Measurements from ENCODE around the gene MNDA. TPM values are rescaled to one million over a fixed set of nuclear protein-coding genes. Genes with fewer than 3 reads are reported as not detected.

The MNDA gene
- total RNA-seq, 1 experiment from 2014 or later = not detected

DNA sequence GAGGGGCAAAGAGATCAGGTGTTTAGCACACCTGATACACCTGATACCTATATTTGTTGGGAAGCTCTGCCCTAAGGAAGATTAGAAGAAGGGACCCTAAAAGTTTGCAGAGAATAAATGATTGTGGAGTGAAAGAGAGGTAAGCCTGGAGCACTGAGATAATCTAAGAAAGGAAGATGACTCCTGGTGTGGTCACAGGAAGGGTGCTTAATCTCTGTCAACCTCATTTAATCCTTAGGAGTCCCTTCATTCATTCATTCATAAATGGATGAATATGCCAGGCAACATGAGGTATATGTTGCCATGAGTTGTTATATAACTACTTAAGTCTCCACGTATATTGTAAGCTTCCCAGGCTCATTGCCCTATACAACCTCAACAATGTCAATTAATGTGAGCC, 16.2 kb upstream of the MNDA start:
- Histone ChIP-seq H3K36me3 (ENCODE audit: low read depth, low read length) (no peaks in the 10 kb centered on the region), H3F3A (ENCODE audit: low read length, unreplicated experiment) (no peaks in the 10 kb centered on the region), H3K9ac (ENCODE audit: low read length) (no peak overlapping the region), H4K20me1 (ENCODE audit: low read length) (no peaks in the 10 kb centered on the region), H3K4me2 (ENCODE audit: low read length) (no peak overlapping the region), H3K4me1 (ENCODE audit: insufficient read depth, low read length) (no peaks in the 10 kb centered on the region), H3K27me3 (ENCODE audit: low read length) (peaks cover 9% of the 10 kb centered on the region), H2AFZ (ENCODE audit: low read length) (no peak overlapping the region), H3K9me2 (replicated peaks; ENCODE audit: low read length) (no peaks in the 10 kb centered on the region), H3K27ac (ENCODE audit: low read length) (no peak overlapping the region), H3K9me3 (ENCODE audit: low read length) (no peaks in the 10 kb centered on the region), H3K4me3 (ENCODE audit: low read length) (no peak overlapping the region), H3K79me2 (ENCODE audit: low read length) (no peaks in the 10 kb centered on the region)
- no TSS peak for BruUV-seq (replicated peaks)
- TF ChIP-seq CTCF (conservative IDR thresholded peaks at IDR 0.05; ENCODE audit: low read depth, low read length) = no peak
- TF ChIP-seq EZH2phosphoT487 (IDR thresholded peaks at IDR 0.05; ENCODE audit: borderline replicate concordance, low read length) = no peak
- no peak for TF ChIP-seq EZH2 (IDR thresholded peaks at IDR 0.05; ENCODE audit: low read length, unreplicated experiment)
- ChIA-PET POLR2A (ENCODE audit: unreplicated experiment) (no interaction called here), CTCF (no interaction called here)
- ATAC-seq (no peak), DNase-seq (no peak)
- intact Hi-C loops (cut with micrococcal nuclease) = no loop called here

DNA sequence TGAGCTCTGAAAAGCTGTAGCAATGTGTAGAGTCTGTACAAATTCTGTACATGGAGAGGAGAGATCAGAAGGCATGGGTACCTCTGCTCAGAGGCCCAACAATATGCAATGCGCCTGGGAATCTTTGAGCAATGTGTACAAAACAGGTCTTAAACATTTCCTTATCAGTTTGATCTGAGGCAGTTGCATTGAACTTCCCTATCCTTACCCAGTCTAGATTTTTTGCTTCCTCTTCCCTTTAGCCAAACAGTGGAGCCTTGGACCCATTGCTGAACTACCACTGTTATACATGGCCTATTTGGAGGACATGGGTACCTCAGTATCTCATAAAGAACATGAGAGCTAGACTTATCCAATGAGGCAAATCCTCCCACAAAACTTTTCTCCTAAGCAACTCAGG, 12.6 kb upstream of the MNDA start:
- Histone ChIP-seq H3K4me2 (ENCODE audit: low read length) (no peak overlapping the region), H3K79me2 (ENCODE audit: low read length) (no peaks in the 10 kb centered on the region), H3K4me1 (ENCODE audit: insufficient read depth, low read length) (no peaks in the 10 kb centered on the region), H3K9me3 (ENCODE audit: low read length) (no peaks in the 10 kb centered on the region; the same call in 1 of the 2 replicates), H3K27ac (ENCODE audit: low read length) (no peak overlapping the region), H3F3A (ENCODE audit: low read length, unreplicated experiment) (no peaks in the 10 kb centered on the region), H3K9ac (ENCODE audit: low read length) (no peak overlapping the region), H3K36me3 (ENCODE audit: low read depth, low read length) (no peaks in the 10 kb centered on the region), H3K9me2 (replicated peaks; ENCODE audit: low read length) (no peaks in the 10 kb centered on the region), H2AFZ (ENCODE audit: low read length) (no peak overlapping the region), H3K27me3 (ENCODE audit: low read length) (no peaks in the 10 kb centered on the region), H3K4me3 (ENCODE audit: low read length) (no peak overlapping the region), H4K20me1 (ENCODE audit: low read length) (no peaks in the 10 kb centered on the region)
- TF ChIP-seq EZH2 (IDR thresholded peaks at IDR 0.05; ENCODE audit: low read length, unreplicated experiment) (no peak), CTCF (conservative IDR thresholded peaks at IDR 0.05; ENCODE audit: low read depth, low read length) (no peak), EZH2phosphoT487 (IDR thresholded peaks at IDR 0.05; ENCODE audit: borderline replicate concordance, low read length) (no peak)
- no peak for ATAC-seq
- no TSS peak for BruUV-seq (replicated peaks)
- ChIA-PET CTCF (no interaction called here), POLR2A (ENCODE audit: unreplicated experiment) (no interaction called here)
- intact Hi-C loops (cut with micrococcal nuclease) = no loop called here
- no peak for DNase-seq

- H3K9me2 ChIP-seq (replicated peaks; ENCODE audit: low read length) = no peaks in the 10 kb centered on the region
- H3K4me1 ChIP-seq (ENCODE audit: insufficient read depth, low read length) = no peaks in the 10 kb centered on the region
- no peaks in the 10 kb centered on the region for H4K20me1 ChIP-seq (ENCODE audit: low read length)
- TF ChIP-seq EZH2 (IDR thresholded peaks at IDR 0.05; ENCODE audit: low read length, unreplicated experiment) (no peak), EZH2phosphoT487 (IDR thresholded peaks at IDR 0.05; ENCODE audit: borderline replicate concordance, low read length) (no peak), CTCF (conservative IDR thresholded peaks at IDR 0.05; ENCODE audit: low read depth, low read length) (no peak)
- H3K9ac ChIP-seq (ENCODE audit: low read length) = no peak overlapping the region
- no peak overlapping the region for H2AFZ ChIP-seq (ENCODE audit: low read length)
- DNase-seq (no peak), ATAC-seq (no peak)
- no peaks in the 10 kb centered on the region for H3K36me3 ChIP-seq (ENCODE audit: low read depth, low read length)
- H3K79me2 ChIP-seq (ENCODE audit: low read length) = no peaks in the 10 kb centered on the region
- H3K4me3 ChIP-seq (ENCODE audit: low read length) = no peak overlapping the region
- intact Hi-C loops (cut with micrococcal nuclease) = no loop called here
- no peak overlapping the region for H3K27ac ChIP-seq (ENCODE audit: low read length)
- no peaks in the 10 kb centered on the region for H3K27me3 ChIP-seq (ENCODE audit: low read length)
- BruUV-seq (replicated peaks) = no TSS peak
- CTCF ChIA-PET = no interaction called here
- POLR2A ChIA-PET (ENCODE audit: unreplicated experiment) = no interaction called here
- H3K4me2 ChIP-seq (ENCODE audit: low read length) = no peak overlapping the region
- H3F3A ChIP-seq (ENCODE audit: low read length, unreplicated experiment) = no peaks in the 10 kb centered on the region
- no peaks in the 10 kb centered on the region; the same call in 1 of the 2 replicates for H3K9me3 ChIP-seq (ENCODE audit: low read length)
These were observed 12.1 kb upstream of the MNDA start for GRCh38 chr1:158818975-158819431.

All from PC-3 (cell line).